Glomerular visceral epithelial cell (primary cell): ENCODE results near the gene CERS5.

Experiments
- DNase-seq: peaks from one replicate; pipeline ENCODE4 v3.0.0-alpha.2; 2016; ENCODE audit errors: extremely low spot score

The CERS5 gene

GRCh38 chr12:50132505-50133135, 34.5 kb downstream of the CERS5 start:
- peak; percentile 15 for DNase-seq

- no peak for DNase-seq
Observed at GRCh38 chr12:50129290-50129689, 37.9 kb downstream of the CERS5 start.

- no peak for DNase-seq
Observed at GRCh38 chr12:50127546-50127945, 39.6 kb downstream of the CERS5 start.

- no peak for DNase-seq
Observed at GRCh38 chr12:50123203-50123602, 44.0 kb downstream of the CERS5 start.

- no peak for DNase-seq
Observed at GRCh38 chr12:50121641-50122040, 45.5 kb downstream of the CERS5 start.

GRCh38 chr12:50120953-50121352, 46.2 kb downstream of the CERS5 start:
- DNase-seq, result no peak

GRCh38 chr12:50120521-50120920, 46.6 kb downstream of the CERS5 start:
- DNase-seq, result no peak

- DNase-seq, result no peak
Observed at GRCh38 chr12:50119387-50119786, 47.8 kb downstream of the CERS5 start.

GRCh38 chr12:50117057-50117622, 50.0 kb downstream of the CERS5 start:
- no peak for DNase-seq

- peak; percentile 39 for DNase-seq
Observed at GRCh38 chr12:50112456-50113218, 54.5 kb downstream of the CERS5 start.

- DNase-seq, result peak; percentile 99
Observed at GRCh38 chr12:50111693-50112455, 55.3 kb downstream of the CERS5 start, which contains the start of gene COX14. COX14 (plus strand) TSS chr12:50112236; CDS start chr12:50120044, 7,808 bp downstream.

- no peak for DNase-seq
Observed at GRCh38 chr12:50111395-50111692, 55.8 kb downstream of the CERS5 start.

GRCh38 chr12:50110762-50111351, 56.3 kb downstream of the CERS5 start:
- DNase-seq, result peak; percentile 86

GRCh38 chr12:50110127-50110761, 56.9 kb downstream of the CERS5 start:
- peak; percentile 32 for DNase-seq

- DNase-seq, result no peak
Observed at GRCh38 chr12:50109319-50109718, 57.9 kb downstream of the CERS5 start.

GRCh38 chr12:50107416-50108268, 59.5 kb downstream of the CERS5 start:
- DNase-seq, result no peak

- DNase-seq, result no peak
Observed at GRCh38 chr12:50106907-50107306, 60.3 kb downstream of the CERS5 start.

- DNase-seq, result no peak
Observed at GRCh38 chr12:50105913-50106450, 61.2 kb downstream of the CERS5 start.

- no peak for DNase-seq
Observed at GRCh38 chr12:50104417-50105366, 62.5 kb downstream of the CERS5 start.
